ENCODE data around the gene RNF186.

- TF ChIP-seq CTCF (IDR thresholded peaks at IDR 0.05; ENCODE audit: poor library complexity), result no peak
- TF ChIP-seq EZH2phosphoT487 (IDR thresholded peaks at IDR 0.05; ENCODE audit: low read depth, severe bottlenecking, unreplicated experiment), result no peak
Observed at GRCh38 chr1:19859876-19860275, 44.8 kb upstream of the RNF186 start.
